C4-2B (cell line): ENCODE measurements around the gene RNF217.

Source experiments
- ZFX ChIP-seq: fragments of 450-650 bp; IDR thresholded peaks from 2 replicates; pipeline ENCODE4 v1.6.1; 2017
- TF ChIP-seq, protein P1 (sequence below): fragments of 450-650 bp; conservative IDR thresholded peaks from 2 replicates; pipeline ENCODE4 v1.5.1; 2017; ENCODE audit warnings: mild to moderate bottlenecking

- TF ChIP-seq, protein P1, sequence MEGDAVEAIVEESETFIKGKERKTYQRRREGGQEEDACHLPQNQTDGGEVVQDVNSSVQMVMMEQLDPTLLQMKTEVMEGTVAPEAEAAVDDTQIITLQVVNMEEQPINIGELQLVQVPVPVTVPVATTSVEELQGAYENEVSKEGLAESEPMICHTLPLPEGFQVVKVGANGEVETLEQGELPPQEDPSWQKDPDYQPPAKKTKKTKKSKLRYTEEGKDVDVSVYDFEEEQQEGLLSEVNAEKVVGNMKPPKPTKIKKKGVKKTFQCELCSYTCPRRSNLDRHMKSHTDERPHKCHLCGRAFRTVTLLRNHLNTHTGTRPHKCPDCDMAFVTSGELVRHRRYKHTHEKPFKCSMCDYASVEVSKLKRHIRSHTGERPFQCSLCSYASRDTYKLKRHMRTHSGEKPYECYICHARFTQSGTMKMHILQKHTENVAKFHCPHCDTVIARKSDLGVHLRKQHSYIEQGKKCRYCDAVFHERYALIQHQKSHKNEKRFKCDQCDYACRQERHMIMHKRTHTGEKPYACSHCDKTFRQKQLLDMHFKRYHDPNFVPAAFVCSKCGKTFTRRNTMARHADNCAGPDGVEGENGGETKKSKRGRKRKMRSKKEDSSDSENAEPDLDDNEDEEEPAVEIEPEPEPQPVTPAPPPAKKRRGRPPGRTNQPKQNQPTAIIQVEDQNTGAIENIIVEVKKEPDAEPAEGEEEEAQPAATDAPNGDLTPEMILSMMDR, result no peak
- TF ChIP-seq ZFX, result no peak
These were observed 31.1 kb downstream of the RNF217 start for GRCh38 chr6:124993327-124993726.
